HG03175 (cell line): Measurements from ENCODE around the gene SNX20.

Experiments
- ATAC-seq: cut with Tn5 transposase; IDR thresholded peaks from one replicate; pipeline ENCODE4 v1.9.1; 2021; ENCODE audit warnings: mild to moderate bottlenecking, moderate library complexity; ENCODE audit not compliant: unreplicated experiment

The SNX20 gene, protein sequence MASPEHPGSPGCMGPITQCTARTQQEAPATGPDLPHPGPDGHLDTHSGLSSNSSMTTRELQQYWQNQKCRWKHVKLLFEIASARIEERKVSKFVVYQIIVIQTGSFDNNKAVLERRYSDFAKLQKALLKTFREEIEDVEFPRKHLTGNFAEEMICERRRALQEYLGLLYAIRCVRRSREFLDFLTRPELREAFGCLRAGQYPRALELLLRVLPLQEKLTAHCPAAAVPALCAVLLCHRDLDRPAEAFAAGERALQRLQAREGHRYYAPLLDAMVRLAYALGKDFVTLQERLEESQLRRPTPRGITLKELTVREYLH

DNA sequence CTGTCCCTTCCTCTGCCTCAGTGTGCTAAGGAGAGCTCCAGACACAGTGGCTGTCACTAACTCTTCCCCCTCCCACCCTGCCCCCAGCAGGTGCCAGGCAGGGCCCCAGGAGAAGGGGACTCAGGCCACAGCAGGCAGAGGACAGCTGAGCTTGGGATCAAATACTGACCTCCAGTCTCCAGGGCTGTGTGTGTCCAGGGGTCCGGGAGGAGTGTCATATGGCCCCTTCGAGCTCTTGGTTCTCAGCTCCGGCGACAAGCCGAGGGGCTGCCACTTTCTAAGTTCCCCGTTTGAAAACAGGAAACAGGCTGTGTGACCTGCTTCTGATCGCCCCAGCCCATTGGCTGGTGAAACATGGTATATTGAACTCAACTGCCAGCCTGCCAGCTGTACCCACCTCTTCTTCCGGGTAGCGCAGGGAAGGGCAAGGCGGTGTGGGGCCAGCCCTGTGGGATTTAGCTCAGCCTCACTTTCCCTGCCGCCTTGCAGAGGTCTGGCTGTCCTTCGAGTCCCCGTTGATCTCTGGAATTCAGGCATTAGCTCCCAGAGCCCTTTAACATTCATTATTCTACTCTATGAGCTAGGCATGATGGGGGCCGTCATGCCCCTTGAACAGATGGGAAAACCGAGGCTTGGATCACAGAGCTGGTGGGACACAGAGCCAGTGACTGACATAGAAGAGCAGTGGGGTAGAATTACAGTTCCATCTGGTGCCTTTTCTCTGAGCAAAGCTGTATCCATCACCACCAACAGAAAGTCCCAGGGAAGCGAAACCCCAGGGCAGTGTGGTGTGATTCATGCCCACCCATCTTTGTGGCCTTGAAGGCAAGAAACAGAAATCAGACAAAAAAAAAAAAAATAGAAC lies at the start of gene SNX20:
TSS of gene SNX20 (minus strand) at position 292 of the 865 bp plus-strand sequence. CDS start 3,786 bp downstream, outside the sequence.
- peak; percentile 56 for ATAC-seq

- no peak for ATAC-seq
Measured at GRCh38 chr16:50724306-50724705, 43.2 kb upstream of the SNX20 start.

GRCh38 chr16:50722960-50723359 lies 41.8 kb upstream of the SNX20 start:
- ATAC-seq, result no peak

GRCh38 chr16:50722405-50722737 lies 41.3 kb upstream of the SNX20 start:
- no peak for ATAC-seq

DNA sequence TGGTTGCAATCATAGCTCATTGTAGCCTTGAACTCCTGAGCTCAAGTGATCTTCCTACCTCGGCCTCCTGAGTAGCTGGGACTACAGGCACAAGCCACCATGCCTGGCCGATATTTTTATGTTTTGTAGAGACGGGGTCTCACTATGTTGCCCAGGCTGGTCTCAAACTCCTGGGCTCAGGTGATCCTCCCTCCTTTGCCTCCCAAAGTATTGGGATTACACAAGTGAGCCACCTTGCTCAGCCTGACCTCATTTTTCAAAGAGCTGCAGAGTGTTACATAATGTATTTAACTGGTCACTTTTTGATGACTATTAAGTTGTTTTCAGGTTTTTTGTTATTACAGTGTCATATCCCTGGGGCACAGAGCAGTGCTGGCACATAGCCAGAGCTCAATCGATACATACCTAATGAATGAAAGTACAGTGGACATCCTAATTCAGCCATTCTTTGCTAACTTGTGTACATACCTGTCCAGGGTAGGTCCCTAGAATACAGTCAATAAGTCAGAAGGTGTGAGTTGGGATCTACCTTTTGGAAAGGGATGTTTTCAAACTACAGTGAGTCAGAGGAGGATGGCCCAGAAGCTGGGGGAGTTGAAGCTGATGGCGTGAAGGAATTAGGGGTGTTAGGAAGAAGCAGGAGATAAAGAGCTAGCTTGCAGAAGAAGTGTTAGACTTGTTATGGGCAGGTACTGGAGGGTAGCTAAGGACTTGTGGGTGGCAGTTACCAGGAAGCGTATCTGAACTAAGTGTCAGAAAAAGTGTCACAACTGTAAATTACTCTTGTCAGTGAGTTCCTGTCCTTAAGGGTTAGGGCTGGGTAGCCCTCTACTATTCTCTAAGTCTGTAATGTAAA lies 40.7 kb upstream of the SNX20 start:
- no peak for ATAC-seq

DNA sequence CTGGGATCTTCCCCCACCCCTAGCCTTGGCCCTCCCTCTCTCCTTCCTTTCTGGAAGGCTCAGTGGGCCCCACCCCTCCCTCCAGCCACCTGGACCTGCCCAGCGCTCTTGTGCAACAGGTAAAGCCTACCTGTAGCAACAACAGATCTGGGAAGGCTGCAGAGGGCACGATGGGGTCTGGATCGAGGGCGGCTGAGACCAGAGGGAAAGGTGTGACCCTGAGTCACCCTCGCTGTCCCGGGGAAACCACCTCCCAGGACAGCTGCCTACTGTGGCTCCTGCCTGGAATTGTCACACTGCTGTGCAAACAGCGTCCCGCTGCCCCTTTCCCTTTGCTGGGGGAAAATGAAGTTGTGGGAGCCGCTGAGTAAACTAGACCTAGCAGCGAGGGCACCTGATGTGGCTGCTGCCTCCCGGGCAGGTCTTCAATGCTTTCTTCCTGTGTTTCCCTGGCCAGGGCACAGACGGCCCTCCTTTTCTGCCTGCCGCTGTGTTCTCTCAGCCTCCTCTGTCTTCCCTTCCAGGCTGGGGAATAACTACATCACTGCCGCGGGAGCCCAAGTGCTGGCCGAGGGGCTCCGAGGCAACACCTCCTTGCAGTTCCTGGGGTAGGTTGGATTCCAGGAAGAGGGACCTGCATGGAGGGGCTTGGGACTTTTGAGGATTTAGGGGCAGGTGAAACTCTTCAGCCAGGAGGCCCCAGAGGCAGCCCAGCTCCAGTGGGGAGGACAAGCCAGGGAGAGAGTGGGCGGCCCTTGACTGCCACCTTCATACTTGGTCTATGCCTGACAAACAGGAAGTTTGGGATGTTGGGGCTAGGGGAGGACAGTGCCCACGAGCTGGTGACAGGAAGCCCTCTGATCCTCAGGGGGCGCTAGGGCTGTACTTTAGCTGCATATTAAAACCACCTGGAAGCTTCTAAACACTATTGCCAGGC lies 38.6 kb upstream of the SNX20 start:
- no peak for ATAC-seq

- no peak for ATAC-seq
Measured at GRCh38 chr16:50718761-50719400, 37.8 kb upstream of the SNX20 start.

DNA sequence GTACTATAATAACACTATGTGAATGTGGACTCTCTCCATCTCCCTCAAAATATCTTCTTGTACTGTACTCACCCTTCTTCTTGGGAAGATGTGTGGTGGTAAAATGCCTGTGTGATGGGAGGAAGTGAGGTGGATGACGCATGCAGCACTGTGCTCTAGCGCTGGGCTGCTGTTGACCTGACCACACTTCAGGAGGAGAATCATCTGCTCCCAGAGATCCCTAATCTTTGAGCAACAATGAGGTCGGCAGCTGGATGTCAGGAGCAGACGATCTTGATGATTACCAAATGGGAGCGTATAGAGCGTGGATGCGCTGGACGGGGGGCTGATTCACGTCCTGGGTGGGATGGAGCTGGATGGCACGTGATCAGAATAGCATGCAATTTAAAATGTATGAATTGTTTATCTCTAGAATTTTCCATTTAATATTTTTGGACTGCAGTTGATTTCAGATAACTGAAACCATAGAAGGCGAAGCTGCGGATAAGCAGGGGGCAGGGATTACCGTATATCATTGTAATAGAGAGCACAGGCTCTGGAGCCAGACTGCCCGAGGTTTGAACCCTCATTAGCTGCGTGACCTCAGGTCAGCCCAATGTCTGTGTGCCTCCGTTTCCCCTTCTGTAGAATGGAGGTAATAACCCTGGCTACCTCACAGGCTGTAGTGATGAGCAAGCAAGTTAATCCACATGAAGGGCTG lies 37.1 kb upstream of the SNX20 start:
- no peak for ATAC-seq

GRCh38 chr16:50717494-50717893 lies 36.4 kb upstream of the SNX20 start:
- ATAC-seq, result no peak

DNA sequence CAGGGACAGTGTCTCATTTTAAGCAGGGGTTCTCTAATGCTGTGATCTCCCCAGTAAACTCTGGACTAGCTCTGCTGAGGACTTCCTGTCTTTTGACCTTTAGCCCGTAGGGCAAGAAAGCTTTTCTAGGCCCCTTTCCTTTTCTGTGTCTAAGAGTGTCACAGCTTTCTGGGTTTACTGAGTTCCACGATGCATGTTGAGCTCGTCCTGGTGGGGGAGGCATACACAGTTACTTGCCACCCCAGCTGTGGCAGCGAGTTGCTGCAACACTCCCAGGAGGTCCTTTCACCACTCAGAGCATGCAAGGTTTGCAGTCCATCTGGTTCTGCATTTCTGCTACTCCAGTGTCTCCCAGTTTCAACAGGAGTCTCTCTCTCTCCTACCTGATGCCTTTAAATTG lies 36.0 kb upstream of the SNX20 start:
- ATAC-seq, result no peak

DNA sequence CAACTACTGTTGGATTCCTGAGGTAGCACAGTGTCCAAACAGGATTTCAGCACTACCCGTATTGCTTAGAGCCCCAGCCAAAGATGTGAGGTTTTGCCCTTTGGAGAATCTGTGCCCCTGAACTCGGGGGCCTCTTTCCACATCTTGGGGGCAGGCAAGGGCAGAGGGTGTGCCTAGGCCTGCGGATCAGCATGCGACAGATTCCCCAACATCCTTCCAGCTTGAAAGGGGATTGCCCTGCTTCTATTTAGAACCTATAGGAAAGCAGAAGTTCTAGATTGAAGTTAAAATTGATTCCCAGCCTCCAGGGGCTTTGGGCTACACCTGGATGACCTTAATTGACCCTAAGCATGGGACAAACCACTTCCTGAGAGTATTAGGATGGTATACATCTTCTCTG lies 31.8 kb upstream of the SNX20 start:
- ATAC-seq, result no peak

DNA sequence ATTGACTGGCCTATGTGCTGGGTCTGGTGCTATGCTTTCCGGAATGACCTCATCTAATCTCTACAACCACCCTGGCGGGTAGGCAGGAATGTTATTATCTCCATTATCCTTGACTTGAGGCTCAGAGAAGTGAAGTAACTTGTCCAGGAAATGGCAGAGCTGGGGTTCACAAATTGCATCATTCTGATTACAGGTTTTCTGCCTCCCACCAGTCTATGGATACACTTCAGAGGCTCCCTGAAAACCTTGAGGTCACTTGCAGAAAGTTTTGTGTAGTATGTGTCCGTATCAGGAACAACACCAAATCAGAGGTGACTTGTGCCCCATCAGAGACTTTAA lies 31.4 kb upstream of the SNX20 start:
- no peak for ATAC-seq

DNA sequence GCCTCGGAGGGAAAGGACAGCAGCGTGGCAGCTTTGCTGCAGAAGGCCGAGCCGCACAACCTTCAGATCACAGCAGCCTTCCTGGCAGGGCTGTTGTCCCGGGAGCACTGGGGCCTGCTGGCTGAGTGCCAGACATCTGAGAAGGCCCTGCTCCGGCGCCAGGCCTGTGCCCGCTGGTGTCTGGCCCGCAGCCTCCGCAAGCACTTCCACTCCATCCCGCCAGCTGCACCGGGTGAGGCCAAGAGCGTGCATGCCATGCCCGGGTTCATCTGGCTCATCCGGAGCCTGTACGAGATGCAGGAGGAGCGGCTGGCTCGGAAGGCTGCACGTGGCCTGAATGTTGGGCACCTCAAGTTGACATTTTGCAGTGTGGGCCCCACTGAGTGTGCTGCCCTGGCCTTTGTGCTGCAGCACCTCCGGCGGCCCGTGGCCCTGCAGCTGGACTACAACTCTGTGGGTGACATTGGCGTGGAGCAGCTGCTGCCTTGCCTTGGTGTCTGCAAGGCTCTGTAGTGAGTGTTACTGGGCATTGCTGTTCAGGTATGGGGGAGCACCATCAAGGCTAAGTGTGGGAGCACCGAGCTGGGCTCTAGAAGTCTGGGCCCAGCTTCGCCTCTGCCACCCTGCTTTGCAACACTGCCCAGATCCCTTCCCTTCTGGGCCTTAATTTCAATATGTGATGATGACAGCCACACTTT lies 30.9 kb upstream of the SNX20 start:
- ATAC-seq, result no peak

DNA sequence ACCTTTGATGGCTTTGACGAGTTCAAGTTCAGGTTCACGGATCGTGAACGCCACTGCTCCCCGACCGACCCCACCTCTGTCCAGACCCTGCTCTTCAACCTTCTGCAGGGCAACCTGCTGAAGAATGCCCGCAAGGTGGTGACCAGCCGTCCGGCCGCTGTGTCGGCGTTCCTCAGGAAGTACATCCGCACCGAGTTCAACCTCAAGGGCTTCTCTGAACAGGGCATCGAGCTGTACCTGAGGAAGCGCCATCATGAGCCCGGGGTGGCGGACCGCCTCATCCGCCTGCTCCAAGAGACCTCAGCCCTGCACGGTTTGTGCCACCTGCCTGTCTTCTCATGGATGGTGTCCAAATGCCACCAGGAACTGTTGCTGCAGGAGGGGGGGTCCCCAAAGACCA lies 29.9 kb upstream of the SNX20 start:
- ATAC-seq, result no peak

DNA sequence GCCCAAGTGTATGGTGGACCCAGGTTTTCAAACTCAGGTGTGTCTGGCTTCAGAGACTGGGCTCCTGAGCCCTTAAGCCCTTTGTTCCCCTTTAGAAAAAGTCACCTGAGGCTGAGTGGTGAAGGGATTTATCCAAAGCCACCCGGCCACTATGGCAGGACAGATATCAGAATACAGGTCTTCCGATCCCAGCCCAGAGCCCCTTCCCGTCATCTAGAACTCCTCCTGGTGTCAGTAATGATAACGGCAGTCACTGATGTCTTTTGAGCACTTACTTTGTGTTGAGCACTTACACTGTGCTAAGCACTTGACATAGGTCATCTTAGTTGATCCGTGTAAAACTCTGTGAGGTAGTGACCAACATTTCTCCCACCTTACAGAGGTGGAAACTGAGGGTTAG lies 28.9 kb upstream of the SNX20 start:
- ATAC-seq, result no peak

DNA sequence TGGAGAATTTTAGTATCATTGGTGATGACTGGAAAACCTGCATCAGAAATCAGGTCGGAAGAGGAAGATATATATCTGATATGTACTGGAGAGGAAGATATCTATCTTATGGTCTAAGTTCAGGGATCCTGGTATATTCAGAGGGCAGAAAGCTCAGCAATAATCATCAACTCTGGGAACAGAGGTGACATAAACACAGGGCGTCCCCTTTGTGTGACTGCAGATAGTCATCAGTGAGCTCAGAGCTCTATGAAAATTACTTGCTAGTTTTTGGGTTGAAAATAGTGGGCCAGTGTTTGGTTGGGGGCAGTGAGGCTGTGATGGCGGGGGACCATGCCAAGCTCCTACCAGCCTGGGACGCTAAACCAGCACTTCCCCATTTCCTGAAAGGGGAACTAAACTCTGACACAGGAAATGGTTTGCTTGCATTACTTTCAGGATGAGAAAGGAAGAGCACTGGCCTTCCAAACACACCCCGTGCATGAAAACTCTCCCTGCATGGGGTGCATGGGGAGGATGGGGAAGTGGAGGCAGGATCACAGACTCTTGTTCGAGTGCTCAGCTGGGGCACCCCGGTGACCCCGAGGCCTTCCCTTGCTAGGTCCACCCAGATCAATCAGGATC lies 28.1 kb upstream of the SNX20 start:
- ATAC-seq, result no peak

DNA sequence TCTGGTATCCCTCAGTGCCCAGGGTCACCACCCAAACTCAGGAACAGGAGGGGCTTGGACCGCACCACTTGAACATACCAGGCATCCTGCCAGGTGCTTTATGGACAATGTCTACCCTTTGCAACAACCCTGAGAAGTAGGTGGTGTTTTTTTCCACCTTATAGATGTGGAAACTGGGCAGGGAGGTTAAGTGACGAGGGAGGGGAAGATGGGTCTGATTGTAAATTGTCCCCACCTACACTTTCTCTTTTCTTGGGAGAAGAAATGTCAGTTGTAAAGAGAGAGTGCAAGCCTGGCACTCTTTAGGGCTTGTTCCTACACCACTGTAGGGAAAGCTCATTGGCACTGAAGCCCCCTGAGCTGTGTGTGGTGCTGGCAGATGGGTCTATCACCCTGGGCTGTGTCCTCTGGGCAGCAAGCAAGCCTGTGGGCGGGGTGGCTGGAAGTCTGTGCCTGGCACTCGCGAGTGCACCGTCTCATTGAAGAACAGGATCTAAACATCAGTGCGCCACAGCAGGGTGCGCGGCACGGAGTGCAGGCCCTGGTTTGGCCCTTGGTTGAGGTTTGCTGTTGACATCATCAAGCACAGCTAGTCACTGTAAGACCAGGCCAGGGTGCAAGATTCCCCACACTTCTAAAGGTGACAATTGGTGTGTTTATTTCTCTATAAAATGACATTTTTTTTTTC lies 27.4 kb upstream of the SNX20 start:
- no peak for ATAC-seq

DNA sequence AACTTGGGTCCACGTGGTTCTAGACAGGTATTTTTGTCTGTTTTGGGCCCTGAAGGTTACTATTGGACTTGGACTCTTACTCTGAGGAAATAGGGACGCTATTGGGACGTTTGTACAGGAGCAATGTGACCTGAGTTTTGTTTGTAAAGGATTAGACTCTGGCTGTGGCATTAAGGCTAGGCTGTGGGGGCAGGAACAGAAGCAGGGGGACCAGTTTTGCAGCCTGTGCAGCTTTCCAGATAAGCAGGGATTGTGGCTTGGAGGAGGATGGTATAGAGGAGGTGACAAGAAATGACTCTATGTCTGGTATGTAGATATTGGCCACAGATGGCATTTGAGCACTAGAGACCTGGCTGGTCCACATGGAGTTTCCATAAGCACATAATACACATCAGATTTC lies 25.1 kb upstream of the SNX20 start:
- no peak for ATAC-seq
